Stimulated activated CD8-positive, alpha-beta memory T cell treated with anti-CD3 and anti-CD28 coated beads, Interleukin-4, amount 100 ng/mL, for 4 hours (primary cell): ENCODE data around the gene PCDH9.

Experiments used
- DNase-seq, 2 donors: peaks; one replicate each; pipeline ENCODE4 v3.0.0-alpha.2; 2020; ENCODE audit warnings: low read depth in 2 of 2, low spot score in 1 of 2

PCDH9 gene

DNA sequence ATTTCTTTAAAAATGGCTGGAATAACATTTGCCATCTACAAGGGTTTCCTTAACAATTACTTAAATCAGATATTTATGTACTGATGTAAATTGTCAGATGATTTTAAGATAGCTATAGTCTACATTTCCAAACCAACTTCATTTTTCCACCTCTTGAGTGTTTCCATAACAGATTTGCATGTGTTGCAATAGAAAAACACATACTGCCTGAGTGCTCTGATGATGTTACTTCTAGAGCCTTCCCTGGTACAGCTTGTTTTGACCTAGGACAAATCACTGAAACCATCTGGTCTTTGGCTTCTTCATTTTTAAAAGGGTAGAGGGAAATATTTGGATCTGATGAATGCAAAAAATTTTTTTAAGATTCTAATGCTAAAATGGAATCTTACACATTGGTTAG, 245.9 kb downstream of the PCDH9 start:
- no peak for DNase-seq

DNA sequence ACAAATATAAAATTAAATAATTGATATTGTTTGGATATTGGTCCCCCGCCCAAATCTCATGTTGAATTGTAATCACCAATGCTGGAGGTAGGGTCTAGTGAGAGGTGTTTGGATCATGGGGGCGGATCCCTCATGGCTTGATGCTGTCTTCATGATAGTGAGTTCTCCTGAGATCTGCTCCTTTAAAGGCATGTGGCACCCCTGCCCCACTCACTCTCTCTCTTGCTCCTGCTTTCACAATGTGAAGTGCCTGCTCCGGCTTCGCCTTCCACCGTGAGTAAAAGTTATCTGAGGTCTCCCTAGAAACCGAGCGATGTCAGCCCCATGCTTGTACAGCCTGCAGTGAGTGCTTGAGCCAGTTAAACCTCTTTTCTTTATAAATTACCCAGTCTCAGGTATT, 248.2 kb downstream of the PCDH9 start:
- no peak for DNase-seq

GRCh38 chr13:66977161-66977560, 253.0 kb downstream of the PCDH9 start:
- DNase-seq = no peak

- DNase-seq = no peak
Measured at GRCh38 chr13:66974889-66975288, 255.2 kb downstream of the PCDH9 start.

- DNase-seq = no peak
Measured at GRCh38 chr13:66974174-66974573, 256.0 kb downstream of the PCDH9 start.

DNA sequence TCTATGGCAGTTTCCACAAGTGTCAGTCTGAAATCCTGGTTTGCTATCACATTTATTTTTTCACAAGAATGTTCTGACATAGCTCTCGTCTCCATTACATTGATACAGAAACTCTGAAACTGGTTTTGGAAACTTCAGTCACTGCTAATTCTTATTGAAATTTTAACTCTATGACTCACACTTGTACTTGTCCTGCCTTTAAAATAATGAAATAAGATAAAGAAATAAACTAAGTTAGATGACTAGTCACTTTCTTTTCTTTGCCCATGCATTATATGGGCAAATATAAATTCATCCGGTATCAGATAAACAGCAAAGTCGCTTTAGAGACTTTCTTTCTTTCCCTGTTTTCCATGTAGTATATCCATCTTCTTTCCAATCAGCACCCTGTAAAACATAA, 257.5 kb downstream of the PCDH9 start:
- no peak for DNase-seq

DNA sequence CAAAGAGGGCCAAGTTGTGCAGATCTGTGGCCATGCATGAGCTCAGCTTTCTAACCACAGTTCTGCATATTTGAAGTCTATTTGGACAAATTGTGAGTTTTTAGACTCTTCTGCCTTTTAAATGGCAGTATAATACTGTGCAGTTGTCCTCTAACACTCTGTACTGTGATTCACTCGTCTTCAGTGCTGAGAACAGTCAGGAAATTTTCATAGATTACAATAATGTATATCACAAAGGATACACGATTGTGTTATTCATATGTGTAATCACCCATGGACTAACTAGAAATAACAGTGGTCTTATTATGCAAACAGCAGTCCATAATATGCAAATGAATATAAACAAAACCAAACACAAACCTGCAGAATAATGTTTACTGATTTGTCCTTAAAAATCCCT, 259.1 kb downstream of the PCDH9 start:
- no peak for DNase-seq

DNA sequence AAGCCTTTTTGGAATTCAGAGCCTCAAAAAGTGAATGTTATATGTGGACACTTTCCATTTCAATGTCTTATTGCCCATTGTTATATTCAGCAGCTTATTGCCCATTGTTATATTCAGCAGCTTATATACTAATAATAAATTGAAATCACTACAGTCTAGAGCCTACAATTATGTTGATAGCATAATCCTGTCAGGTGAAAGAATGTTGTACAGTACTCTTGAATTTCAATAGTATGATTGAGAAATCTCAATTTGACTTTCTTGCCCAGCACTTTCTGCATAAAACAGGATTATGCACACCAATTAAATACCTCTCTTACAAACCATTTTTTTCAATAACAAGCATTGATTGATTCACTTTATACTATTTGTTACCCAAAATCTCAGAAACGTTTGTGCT, 260.8 kb downstream of the PCDH9 start:
- no peak for DNase-seq

DNA sequence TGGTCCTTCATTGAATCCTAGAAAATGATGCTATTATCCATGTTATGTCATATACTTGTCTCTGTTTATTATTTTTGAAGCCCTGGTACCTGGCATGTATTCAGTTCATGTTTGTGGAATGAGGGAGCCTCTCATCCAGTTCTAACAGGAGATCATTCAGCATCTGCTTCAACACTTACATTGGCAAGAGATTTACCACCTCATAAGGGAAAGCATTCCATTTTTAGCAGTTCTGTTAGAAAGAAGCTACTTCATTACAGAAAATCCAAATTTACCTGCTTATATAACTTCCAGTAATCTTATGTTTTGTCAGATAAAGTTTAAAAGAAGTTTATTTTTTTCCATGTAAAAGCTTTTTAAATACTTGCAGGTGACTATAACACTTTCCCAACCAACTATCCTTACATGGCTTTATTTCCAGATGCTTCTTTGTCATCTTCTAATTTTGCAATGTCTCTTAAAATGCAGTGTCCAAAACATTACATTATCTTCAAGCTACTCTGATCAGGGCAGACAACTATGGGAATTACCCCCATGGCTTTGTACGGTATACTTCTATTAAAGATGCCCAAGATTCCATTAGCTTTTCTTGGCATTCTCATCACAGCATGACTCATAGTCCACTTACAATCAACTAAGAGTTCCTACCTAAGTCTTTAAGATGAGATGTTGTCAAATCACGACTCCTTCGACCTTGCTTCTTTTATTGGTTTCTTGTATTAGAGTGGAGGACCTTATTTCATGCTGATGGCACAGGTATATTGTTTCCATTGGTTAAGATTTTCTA, 262.1 kb downstream of the PCDH9 start:
- no peak for DNase-seq

- no peak for DNase-seq
Measured at GRCh38 chr13:66965181-66965580, 265.0 kb downstream of the PCDH9 start.

DNA sequence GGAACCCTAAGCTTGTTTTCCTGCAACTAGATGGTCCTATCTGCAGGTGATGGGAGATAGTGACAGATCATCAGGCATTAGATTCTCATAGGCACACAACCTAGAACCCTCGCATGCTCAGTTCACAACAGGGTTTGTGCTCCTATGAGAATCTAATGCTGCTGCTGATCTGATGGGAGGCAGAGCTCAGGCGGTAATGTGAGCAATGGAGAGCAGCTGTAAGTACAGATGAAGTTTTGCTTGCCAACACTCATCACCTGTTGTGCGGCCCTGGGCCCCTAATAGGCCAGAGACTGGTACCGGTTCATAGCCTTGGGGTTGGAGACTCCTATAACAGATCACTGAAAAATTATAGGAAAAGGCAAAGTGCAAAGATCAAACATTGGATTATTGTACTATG, 267.2 kb downstream of the PCDH9 start:
- no peak for DNase-seq

DNA sequence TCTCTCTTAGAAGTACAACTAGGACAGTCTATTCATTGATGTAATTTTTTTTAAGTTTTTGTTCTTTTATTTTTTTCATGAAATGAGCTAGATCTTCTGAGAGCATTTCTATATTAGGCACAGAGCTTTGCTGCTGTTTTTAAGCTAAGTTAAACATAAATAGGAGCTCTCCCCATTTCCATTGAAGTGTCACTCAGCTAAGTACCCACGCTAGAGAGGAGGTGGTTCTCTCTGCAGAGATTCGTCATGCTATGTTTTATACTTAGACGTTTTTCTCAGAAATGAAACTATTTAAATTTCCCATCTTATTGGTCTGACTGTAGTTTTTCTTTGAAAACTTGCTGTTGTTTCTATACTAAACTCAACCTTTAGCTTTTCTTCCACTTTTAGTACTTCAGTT, 271.5 kb downstream of the PCDH9 start:
- DNase-seq = no peak

GRCh38 chr13:66952507-66952906, 277.6 kb downstream of the PCDH9 start:
- DNase-seq = no peak

- no peak for DNase-seq
Measured at GRCh38 chr13:66951426-66951825, 278.7 kb downstream of the PCDH9 start.

GRCh38 chr13:66950666-66951065, 279.5 kb downstream of the PCDH9 start:
- no peak for DNase-seq

GRCh38 chr13:66948910-66949309, 281.2 kb downstream of the PCDH9 start:
- no peak for DNase-seq

GRCh38 chr13:66943530-66943929, 286.6 kb downstream of the PCDH9 start:
- no peak for DNase-seq

DNA sequence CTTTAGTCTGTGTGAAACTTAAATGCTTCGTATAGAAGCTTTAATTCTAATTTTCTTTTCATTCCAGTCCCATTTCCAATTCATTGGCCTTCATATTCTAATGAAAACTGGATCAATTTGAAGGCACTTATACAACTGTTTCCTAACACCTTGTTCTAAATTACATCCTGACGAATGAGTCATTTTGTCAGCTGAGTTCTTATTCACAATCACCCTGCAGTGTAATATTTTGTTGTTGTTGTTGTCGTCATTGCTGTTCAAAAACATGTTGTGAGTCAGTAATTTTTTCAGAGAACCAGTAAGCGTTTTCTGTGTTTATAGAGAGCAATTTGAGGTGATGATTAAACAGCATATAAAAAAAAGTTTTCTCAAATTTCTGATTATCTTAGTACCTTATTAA, 290.0 kb downstream of the PCDH9 start:
- no peak for DNase-seq

DNA sequence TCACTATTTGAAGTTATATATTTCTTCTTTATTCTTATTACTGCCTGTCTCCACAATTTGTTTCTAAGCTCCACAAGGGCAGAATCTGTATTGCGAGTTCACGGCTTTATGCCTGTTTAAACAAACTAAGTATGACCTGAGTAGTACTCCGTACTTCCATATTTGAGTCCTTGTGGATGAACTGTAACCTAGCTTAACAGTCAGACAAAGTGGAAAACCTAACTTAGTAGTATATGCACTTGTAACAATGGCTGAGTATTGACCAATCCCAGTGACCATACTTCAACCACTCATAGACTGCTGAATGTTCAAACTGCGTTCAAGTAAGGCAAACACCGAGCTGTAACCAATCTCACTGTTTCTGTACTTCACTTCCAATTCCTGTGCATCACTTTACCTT, 292.7 kb downstream of the PCDH9 start:
- no peak for DNase-seq

DNA sequence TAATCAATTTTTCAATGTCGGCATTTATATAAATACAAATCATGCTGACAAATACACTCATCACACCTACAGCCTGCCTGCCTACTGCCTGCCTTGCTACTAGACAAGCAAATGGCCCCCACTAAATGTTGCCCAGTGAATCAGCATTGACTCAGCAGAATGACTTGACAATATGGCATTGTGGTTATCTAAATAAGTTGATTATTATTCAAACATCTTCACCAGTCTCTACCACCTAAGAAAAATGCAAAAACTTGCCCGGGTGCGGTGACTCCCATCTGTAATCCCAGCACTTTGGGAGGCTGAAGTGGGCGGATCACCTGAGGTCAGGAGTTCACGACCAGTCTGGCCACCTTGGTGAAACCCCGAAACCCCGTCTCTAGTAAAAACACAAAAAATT, 296.1 kb downstream of the PCDH9 start:
- no peak for DNase-seq

DNA sequence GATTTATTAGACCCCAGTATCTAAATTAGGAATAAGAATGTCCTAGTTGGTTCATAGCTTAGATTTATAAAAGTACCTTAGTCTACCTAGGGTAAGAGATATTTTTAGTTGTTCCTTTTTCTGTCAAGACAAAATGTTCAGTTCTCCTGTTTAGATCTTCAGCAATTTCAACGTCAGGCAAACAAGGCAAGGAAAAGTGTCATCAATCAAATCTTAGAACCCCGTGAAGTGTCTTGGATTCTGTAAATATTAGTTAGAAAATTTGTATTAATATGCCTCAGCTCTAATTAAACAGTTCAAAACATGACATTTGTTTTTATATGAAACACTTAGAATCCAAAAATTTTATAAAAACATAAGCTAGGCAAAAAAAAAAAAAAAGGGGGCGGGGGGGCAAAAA, 296.6 kb downstream of the PCDH9 start:
- no peak for DNase-seq

GRCh38 chr13:66927562-66927961, 302.6 kb downstream of the PCDH9 start:
- DNase-seq = no peak

- DNase-seq = no peak
Measured at GRCh38 chr13:66926851-66927524, 303.1 kb downstream of the PCDH9 start.
